HEK293T (cell line): ENCODE results near the gene REXO1.

Experiments
- BHLHE40 ChIP-seq: fragments of 450-650 bp; IDR thresholded peaks from 2 replicates; pipeline ENCODE4 v1.6.1; 2016; ENCODE audit warnings: mild to moderate bottlenecking, moderate library complexity, borderline replicate concordance
- CTBP1 ChIP-seq: fragments of 450-650 bp; IDR thresholded peaks from 2 replicates; pipeline ENCODE4 v1.6.1; 2016; ENCODE audit warnings: borderline replicate concordance
- ELF4 ChIP-seq: fragments of 450-650 bp; IDR thresholded peaks from 2 replicates; pipeline ENCODE4 v1.6.1; 2017; ENCODE audit warnings: antibody characterized with exemption
- FOXA1 ChIP-seq: fragments of 450-650 bp; IDR thresholded peaks from 2 replicates; pipeline ENCODE4 v1.6.1; 2016; ENCODE audit warnings: mild to moderate bottlenecking
- FOXK2 ChIP-seq: fragments of 450-650 bp; IDR thresholded peaks from 2 replicates; pipeline ENCODE4 v1.6.1; 2016; ENCODE audit warnings: mild to moderate bottlenecking
- FOXM1 ChIP-seq: fragments of 450-650 bp; IDR thresholded peaks from 2 replicates; pipeline ENCODE4 v1.6.1; 2017; ENCODE audit warnings: mild to moderate bottlenecking, borderline replicate concordance
- HDGF ChIP-seq: fragments of 450-650 bp; IDR thresholded peaks from 2 replicates; pipeline ENCODE4 v1.6.1; 2017; ENCODE audit warnings: antibody characterized with exemption, borderline replicate concordance
- SP1 ChIP-seq: fragments of 450-650 bp; IDR thresholded peaks from 2 replicates; pipeline ENCODE4 v1.6.1; 2017
- TARDBP ChIP-seq: fragments of 450-650 bp; IDR thresholded peaks from 2 replicates; pipeline ENCODE4 v1.6.1; 2016
- TF ChIP-seq, protein P1 (sequence below): fragments of 450-650 bp; IDR thresholded peaks from 2 replicates; pipeline ENCODE4 v1.6.1; 2016

DNA sequence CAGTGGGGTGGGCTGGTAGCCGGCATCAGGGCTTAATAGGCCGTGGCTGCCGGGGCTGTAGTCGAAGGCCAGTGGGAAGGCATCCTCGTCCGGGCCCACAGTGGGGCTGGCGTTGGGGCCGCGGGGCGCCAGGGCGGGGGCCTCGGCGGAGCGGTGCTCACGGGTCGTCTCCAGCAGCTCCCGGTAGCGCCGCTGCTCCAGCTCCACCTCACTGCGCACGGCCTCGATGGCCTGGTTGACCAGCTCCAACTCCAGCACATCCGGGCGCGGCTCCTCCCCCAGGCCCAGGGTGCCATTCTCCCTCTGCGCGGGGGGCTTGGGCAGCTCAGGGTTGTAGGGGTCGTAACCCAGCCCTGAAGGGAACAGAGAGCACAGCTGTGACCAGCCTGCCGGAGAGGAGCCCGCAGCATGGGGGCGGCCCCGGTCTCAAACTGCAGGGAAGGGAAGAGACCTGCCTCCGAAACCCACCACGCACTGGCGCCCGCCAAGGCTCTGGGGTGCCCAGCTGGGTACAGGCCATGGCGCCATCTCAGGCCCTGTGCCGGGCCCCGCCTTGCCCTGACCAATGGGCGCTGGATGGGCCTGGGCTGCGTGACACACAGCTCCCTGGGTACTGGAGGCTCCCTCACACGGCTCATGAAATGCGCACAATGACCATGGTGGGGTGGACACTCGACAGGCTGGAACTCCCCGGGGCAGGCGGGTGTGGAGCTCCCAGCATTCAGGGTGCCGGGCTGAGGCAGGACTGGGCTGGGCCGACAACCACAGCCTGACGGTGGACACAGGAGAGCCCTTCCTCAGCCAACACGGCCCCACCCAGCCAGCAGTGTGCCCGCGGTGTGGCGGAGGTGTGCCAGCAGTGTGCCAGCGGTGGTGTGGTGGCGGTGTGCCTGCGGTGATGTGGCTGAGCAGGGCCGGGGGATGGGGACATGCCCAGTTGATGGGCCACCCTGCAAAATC is 19.7 kb downstream of the REXO1 start:
- TF ChIP-seq ELF4 (no peak), FOXK2 (no peak), TARDBP (no peak), SP1 (no peak), FOXA1 (no peak), FOXM1 (no peak), CTBP1 (no peak), HDGF (no peak), BHLHE40 (no peak)
- TF ChIP-seq, protein P1, sequence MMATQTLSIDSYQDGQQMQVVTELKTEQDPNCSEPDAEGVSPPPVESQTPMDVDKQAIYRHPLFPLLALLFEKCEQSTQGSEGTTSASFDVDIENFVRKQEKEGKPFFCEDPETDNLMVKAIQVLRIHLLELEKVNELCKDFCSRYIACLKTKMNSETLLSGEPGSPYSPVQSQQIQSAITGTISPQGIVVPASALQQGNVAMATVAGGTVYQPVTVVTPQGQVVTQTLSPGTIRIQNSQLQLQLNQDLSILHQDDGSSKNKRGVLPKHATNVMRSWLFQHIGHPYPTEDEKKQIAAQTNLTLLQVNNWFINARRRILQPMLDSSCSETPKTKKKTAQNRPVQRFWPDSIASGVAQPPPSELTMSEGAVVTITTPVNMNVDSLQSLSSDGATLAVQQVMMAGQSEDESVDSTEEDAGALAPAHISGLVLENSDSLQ = no peak
